IMR-90 (cell line): ENCODE data around the gene ANKRD65. TPM values are rescaled to one million over a fixed set of nuclear protein-coding genes. Genes with fewer than 3 reads are reported as not detected.
"Not testable (repeated sequence)": the region's sequence is repeated elsewhere in the genome, so short reads cannot be mapped to it uniquely, and the experiment has no call there.

Source experiments
- ATAC-seq: fragments of 200-7000 bp; cut with Tn5 transposase; 2 replicates; pipeline ENCODE4 v1.9.1; 2020; ENCODE audit warnings: low read depth, mild to moderate bottlenecking, moderate library complexity
- BruUV-seq: library from RNA; stranded (reverse); fragments of 400-500 nt; replicated peaks from 2 replicates; lab custom pipeline; 2021; lab: Mats Ljungman, UMichigan
- CTCF ChIA-PET: fragments of 300-600 bp; formaldehyde crosslinking; extraction: SDS; loops from one replicate; lab custom pipeline; 2021; ENCODE audit warnings: antibody characterized with exemption; lab: Yijun Ruan, JAX
- POLR2A ChIA-PET: fragments of 300-600 bp; sonication (Branson Sonifier 250); formaldehyde crosslinking; loops from one replicate; lab custom pipeline; 2022; ENCODE audit warnings: antibody characterized with exemption; ENCODE audit not compliant: unreplicated experiment; lab: Charles Lee
- DNase-seq: peaks from one replicate; pipeline ENCODE4 v3.0.0; 2013
- H2AFZ ChIP-seq: replicated peaks from 2 replicates; pipeline ENCODE3; 2013; ENCODE audit warnings: low read length, mild to moderate bottlenecking; ENCODE audit not compliant: poor library complexity
- H2AK5ac ChIP-seq: 2 replicates; pipeline ENCODE4 v1.6.1; 2013; ENCODE audit warnings: low read depth, low read length, inconsistent platforms
- H2AK9ac ChIP-seq: replicated peaks from 2 replicates; pipeline ENCODE3; 2013; ENCODE audit warnings: mild to moderate bottlenecking, low read depth, low read length, moderate library complexity; ENCODE audit not compliant: poor library complexity
- H2BK120ac ChIP-seq: 2 replicates; pipeline ENCODE4 v1.6.1; 2013; ENCODE audit warnings: low read depth, low read length, inconsistent platforms
- H2BK15ac ChIP-seq: 3 replicates; pipeline ENCODE4 v1.6.1; 2013; ENCODE audit warnings: low read depth, low read length, inconsistent platforms
- H2BK20ac ChIP-seq: 2 replicates; pipeline ENCODE4 v1.6.1; 2013; ENCODE audit warnings: low read depth, mild to moderate bottlenecking, inconsistent platforms, low read length, moderate library complexity
- H2BK5ac ChIP-seq: 2 replicates; pipeline ENCODE4 v1.6.1; 2013; ENCODE audit warnings: mild to moderate bottlenecking, low read depth, low read length, inconsistent platforms; ENCODE audit not compliant: poor library complexity, severe bottlenecking
- H3K14ac ChIP-seq: replicated peaks from 2 replicates; pipeline ENCODE4 v1.6.1; 2013; ENCODE audit warnings: low read depth, low read length, inconsistent platforms
- H3K18ac ChIP-seq: 2 replicates; pipeline ENCODE4 v1.6.1; 2013; ENCODE audit warnings: low read depth, low read length, control low read depth
- H3K23ac ChIP-seq: 2 replicates; pipeline ENCODE4 v1.6.1; 2013; ENCODE audit warnings: low read depth, low read length, inconsistent platforms
- H3K27ac ChIP-seq: 2 replicates; pipeline ENCODE4 v1.5.1; 2013; ENCODE audit warnings: mild to moderate bottlenecking, control low read depth, low read length; ENCODE audit not compliant: insufficient read depth
- H3K27me3 ChIP-seq: 2 replicates; pipeline ENCODE4 v1.6.1; 2013; ENCODE audit warnings: low read length; ENCODE audit not compliant: control insufficient read depth, insufficient read depth
- H3K36me3 ChIP-seq: 2 replicates; pipeline ENCODE4 v1.6.1; 2013; ENCODE audit warnings: low read length, mixed read lengths; ENCODE audit not compliant: control insufficient read depth, insufficient read depth
- H3K4ac ChIP-seq: 2 replicates; pipeline ENCODE4 v1.6.1; 2013; ENCODE audit warnings: low read depth, low read length, inconsistent platforms
- H3K4me1 ChIP-seq: 2 replicates; pipeline ENCODE4 v1.6.1; 2013; ENCODE audit warnings: low read length, mixed read lengths; ENCODE audit not compliant: control insufficient read depth, insufficient read depth
- H3K4me2 ChIP-seq: 2 replicates; pipeline ENCODE4 v1.6.1; 2013; ENCODE audit warnings: low read depth, mild to moderate bottlenecking, control low read depth, low read length, moderate library complexity
- H3K4me3 ChIP-seq: 2 replicates; pipeline ENCODE4 v1.5.1; 2013; ENCODE audit warnings: low read depth, mild to moderate bottlenecking, control low read depth, low read length, moderate library complexity; ENCODE audit not compliant: insufficient read depth
- H3K56ac ChIP-seq: 2 replicates; pipeline ENCODE4 v1.6.1; 2013; ENCODE audit warnings: low read length, inconsistent platforms; ENCODE audit not compliant: insufficient read depth; ENCODE audit errors: extremely low read depth
- H3K79me1 ChIP-seq, 2 experiments: 2 replicates each; pipeline ENCODE4 v1.6.1; 2013; ENCODE audit warnings: low read length in 2 of 2, inconsistent platforms in 1 of 2, low read depth in 1 of 2
- H3K9ac ChIP-seq: 2 replicates; pipeline ENCODE4 v1.6.1; 2013; ENCODE audit warnings: low read depth, low read length, control low read depth
- H3K9me1 ChIP-seq: 2 replicates; pipeline ENCODE4 v1.6.1; 2013; ENCODE audit warnings: low read length, inconsistent platforms; ENCODE audit not compliant: insufficient read depth
- H3K9me3 ChIP-seq: 2 replicates; pipeline ENCODE4 v1.6.1; 2013; ENCODE audit warnings: low read length; ENCODE audit not compliant: control insufficient read depth, insufficient read depth
- H4K20me1 ChIP-seq: 2 replicates; pipeline ENCODE4 v1.6.1; 2013; ENCODE audit warnings: low read length, inconsistent platforms; ENCODE audit not compliant: insufficient read depth
- H4K5ac ChIP-seq: 2 replicates; pipeline ENCODE4 v1.6.1; 2013; ENCODE audit warnings: mild to moderate bottlenecking, low read depth, low read length, control low read depth
- H4K8ac ChIP-seq, 2 experiments: 2 replicates each; pipeline ENCODE4 v1.6.1; 2013; ENCODE audit warnings: low read depth in 2 of 2, low read length in 2 of 2, control low read depth in 1 of 2, inconsistent platforms in 1 of 2
- H4K91ac ChIP-seq: 2 replicates; pipeline ENCODE4 v1.6.1; 2013; ENCODE audit warnings: low read depth, low read length, inconsistent platforms; ENCODE audit not compliant: insufficient read depth
- WGBS, 2 experiments: methylation state at CpG; one replicate each; pipeline versions ENCODE4 v1.1.5 to v1.1.7; 2013; ENCODE audit warnings: missing lambda C conversion rate in 2 of 2; ENCODE audit not compliant: insufficient read length in 1 of 2; ENCODE audit errors: extremely low coverage in 2 of 2; 5-methylcytosine and 5-hydroxymethylcytosine counted together
- dilution Hi-C: fragments of 300-500 bp; cut with HindIII; formaldehyde crosslinking; loops from one replicate; pipeline ENCODE4 v1.14.3; 2018; ENCODE audit warnings: low sequenced_read_pairs; ENCODE audit not compliant: unreplicated experiment
- in situ Hi-C: fragments of 300-500 bp; cut with MboI; formaldehyde crosslinking; loops from 3 replicates; pipeline ENCODE4 v1.14.3; 2019; ENCODE audit warnings: low sequenced_read_pairs, inconsistent platforms, mixed read lengths
- intact Hi-C: fragments of 100-400 bp; cut with micrococcal nuclease; formaldehyde crosslinking; loops from 2 replicates; pipeline ENCODE4 v1.10.0; 2022
- polyA plus RNA-seq, 3 experiments: library from polyadenylated mRNA; depleted of rRNA; stranded (reverse); fragments of >200 nt; gene quantifications; 2 replicates each; pipeline ENCODE4 v1.2.3, GENCODE V29; 2012; ENCODE audit warnings: low replicate concordance in 1 of 3
- total RNA-seq: library from RNA; depleted of rRNA; stranded (reverse); fragments of >200 nt; gene quantifications from 2 replicates; pipeline ENCODE4 v1.2.3, GENCODE V29; 2012

ANKRD65 gene
- total and polyA plus RNA-seq, 2 of the 4 experiments (the other 2 are of a cell fraction), result 0.09 TPM; not detected in 1

- H4K5ac ChIP-seq, H3K4me2 ChIP-seq, in situ Hi-C loops, H4K91ac ChIP-seq, H2BK120ac ChIP-seq, H3K9me1 ChIP-seq, H3K27me3 ChIP-seq, H3K27ac ChIP-seq, H3K18ac ChIP-seq, H2BK5ac ChIP-seq, H2AK9ac ChIP-seq, H3K36me3 ChIP-seq, H4K8ac ChIP-seq, H3K23ac ChIP-seq, H2AFZ ChIP-seq, H3K4me3 ChIP-seq, intact Hi-C loops, H3K56ac ChIP-seq, H2AK5ac ChIP-seq, POLR2A ChIA-PET, H2BK15ac ChIP-seq, H3K4me1 ChIP-seq, H3K9ac ChIP-seq, H2BK20ac ChIP-seq, dilution Hi-C loops, CTCF ChIA-PET, H3K9me3 ChIP-seq, DNase-seq, ATAC-seq, BruUV-seq, H3K14ac ChIP-seq, H3K4ac ChIP-seq: not testable (repeated sequence)
- H4K20me1 ChIP-seq, result peaks cover 11% of the 10 kb centered on the region; the same call in 1 of the 2 replicates
- H3K79me1 ChIP-seq, result peaks cover 7 to 26% of the 10 kb centered on the region in 2 experiments; a peak in 3 of 4 replicates
- WGBS, 2 experiments, result no CpG with 5 or more reads among the region's 11 CpGs
Observed at GRCh38 chr1:1412311-1412902, 8.7 kb downstream of the ANKRD65 start.
